ENCODE measurements around the gene PROSER1. TPM values are rescaled to one million over a fixed set of nuclear protein-coding genes. Genes with fewer than 3 reads are reported as not detected.

Gene PROSER1
- total RNA-seq, 1 experiment from 2014 or later = 39.5 TPM

DNA sequence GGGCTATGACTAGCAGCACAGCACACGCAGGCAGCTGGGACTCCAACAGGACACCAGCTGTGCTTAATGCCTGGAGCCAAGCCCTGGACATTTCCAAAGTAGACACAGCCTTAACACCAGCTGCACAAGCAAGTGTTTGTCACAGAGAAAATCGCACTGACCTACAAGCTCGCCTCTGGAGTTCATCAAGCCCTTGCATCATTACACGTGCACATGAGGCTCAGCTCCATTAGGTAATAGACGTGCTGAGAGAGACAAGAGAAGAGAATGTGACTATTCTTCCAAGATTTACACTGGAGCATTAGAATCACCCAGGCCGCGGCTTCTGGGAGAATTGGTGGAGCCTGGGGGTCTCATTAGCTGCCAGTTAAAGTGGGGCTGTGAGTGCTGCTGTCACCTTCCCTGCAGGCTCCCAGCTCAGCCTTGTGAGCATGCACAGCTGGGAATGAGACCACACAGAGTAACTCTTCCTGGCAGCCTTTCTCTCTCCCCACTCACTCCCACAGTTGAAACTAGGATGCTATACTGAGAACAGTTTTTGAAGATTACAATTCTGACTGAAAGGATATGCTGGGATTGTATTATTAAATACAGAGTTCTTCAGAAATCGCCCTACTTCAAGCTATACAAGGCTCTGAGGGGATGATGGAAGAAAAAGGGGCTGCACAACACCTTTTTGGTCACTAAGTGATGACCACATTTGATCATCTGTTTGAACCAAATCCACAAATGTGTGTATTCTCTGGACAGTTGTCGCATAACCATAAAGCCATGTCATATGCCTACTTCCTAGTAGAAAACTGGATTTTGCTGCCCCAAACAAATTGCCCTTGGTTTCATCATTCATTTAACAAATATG, 57.8 kb downstream of the PROSER1 start:
- intact Hi-C loops (cut with micrococcal nuclease; ENCODE audit: unreplicated experiment) = no loop called here
- no TSS peak for BruUV-seq (replicated peaks)
- Mint-ChIP-seq H3K4me3 (ENCODE audit: low read depth, unreplicated experiment) (no peak overlapping the region), H3K4me1 (ENCODE audit: low read depth, unreplicated experiment) (peaks cover 7% of the 10 kb centered on the region), H3K36me3 (ENCODE audit: insufficient read depth, unreplicated experiment) (no peaks in the 10 kb centered on the region), H3K27ac (ENCODE audit: unreplicated experiment) (peak overlapping the region; percentile 68), H3K27me3 (ENCODE audit: unreplicated experiment) (no peaks in the 10 kb centered on the region), H3K9me3 (ENCODE audit: low read depth, unreplicated experiment) (peaks cover 6% of the 10 kb centered on the region)
- CTCF ChIA-PET = no interaction called here
- TF ChIP-seq, protein P1, sequence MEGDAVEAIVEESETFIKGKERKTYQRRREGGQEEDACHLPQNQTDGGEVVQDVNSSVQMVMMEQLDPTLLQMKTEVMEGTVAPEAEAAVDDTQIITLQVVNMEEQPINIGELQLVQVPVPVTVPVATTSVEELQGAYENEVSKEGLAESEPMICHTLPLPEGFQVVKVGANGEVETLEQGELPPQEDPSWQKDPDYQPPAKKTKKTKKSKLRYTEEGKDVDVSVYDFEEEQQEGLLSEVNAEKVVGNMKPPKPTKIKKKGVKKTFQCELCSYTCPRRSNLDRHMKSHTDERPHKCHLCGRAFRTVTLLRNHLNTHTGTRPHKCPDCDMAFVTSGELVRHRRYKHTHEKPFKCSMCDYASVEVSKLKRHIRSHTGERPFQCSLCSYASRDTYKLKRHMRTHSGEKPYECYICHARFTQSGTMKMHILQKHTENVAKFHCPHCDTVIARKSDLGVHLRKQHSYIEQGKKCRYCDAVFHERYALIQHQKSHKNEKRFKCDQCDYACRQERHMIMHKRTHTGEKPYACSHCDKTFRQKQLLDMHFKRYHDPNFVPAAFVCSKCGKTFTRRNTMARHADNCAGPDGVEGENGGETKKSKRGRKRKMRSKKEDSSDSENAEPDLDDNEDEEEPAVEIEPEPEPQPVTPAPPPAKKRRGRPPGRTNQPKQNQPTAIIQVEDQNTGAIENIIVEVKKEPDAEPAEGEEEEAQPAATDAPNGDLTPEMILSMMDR (IDR thresholded peaks at IDR 0.05; ENCODE audit: unreplicated experiment) = no peak
- DNase-seq = no peak

DNA sequence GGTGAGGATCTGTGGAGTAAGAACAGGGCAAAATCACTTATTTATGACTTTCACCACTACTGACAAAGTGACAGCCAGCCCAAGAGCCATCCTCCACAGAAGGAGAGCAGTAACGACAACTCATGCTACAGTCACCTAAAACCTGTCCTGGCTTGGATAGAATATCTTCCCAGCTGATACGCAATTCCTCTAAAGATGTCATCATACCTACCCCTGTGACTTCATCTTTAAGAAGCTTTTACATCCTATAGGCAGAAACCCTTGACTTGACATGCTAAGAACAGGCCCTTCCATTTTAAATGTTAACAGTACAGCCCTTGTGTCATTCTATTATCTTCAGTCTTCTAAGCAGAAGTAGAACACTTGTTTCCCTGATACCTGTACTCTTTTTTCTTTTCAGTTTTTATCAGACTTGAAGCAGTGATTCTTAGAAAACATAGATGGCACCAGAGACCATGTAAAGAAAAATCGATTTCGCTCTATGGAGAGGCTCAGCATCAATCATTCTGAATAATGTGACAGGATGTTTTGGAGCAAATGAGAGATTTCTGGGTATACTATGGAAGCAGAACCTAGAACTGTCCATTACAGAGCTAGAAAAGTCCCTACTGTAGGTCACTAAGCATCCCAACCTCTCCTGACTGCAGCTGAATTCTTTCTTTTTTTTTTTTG, 67.4 kb downstream of the PROSER1 start:
- CTCF ChIA-PET = no interaction called here
- intact Hi-C loops (cut with micrococcal nuclease; ENCODE audit: unreplicated experiment) = no loop called here
- no peaks in the 10 kb centered on the region for H3K4me1 Mint-ChIP-seq (ENCODE audit: low read depth, unreplicated experiment)
- no peaks in the 10 kb centered on the region for H3K27me3 Mint-ChIP-seq (ENCODE audit: unreplicated experiment)
- no peaks in the 10 kb centered on the region for H3K36me3 Mint-ChIP-seq (ENCODE audit: insufficient read depth, unreplicated experiment)
- BruUV-seq (replicated peaks) = no TSS peak
- no peaks in the 10 kb centered on the region for H3K9me3 Mint-ChIP-seq (ENCODE audit: low read depth, unreplicated experiment)
- no peak overlapping the region for H3K27ac Mint-ChIP-seq (ENCODE audit: unreplicated experiment)
- TF ChIP-seq, protein P1 (IDR thresholded peaks at IDR 0.05; ENCODE audit: unreplicated experiment) = no peak
- no peak overlapping the region for H3K4me3 Mint-ChIP-seq (ENCODE audit: low read depth, unreplicated experiment)
- DNase-seq = no peak

DNA sequence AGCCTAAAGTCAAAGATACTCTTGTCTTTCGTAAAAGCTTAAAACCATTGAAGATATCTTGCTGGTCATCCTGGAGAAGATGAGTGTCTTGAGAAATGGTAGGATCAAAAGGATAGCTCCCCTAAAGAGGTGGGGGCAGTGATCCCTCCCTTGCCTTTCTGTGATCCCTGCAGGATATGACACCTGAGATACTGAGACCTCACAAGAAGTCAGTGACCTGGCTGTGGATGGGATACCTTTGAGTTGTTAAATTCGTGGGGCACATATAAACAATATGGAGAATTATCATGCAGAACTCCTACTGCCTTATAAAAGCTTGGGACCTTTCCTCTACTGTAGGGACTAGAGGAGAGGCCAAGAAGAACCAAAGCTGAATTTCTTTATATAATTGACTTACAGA, 68.7 kb downstream of the PROSER1 start:
- Mint-ChIP-seq H3K4me3 (ENCODE audit: low read depth, unreplicated experiment) (no peak overlapping the region), H3K36me3 (ENCODE audit: insufficient read depth, unreplicated experiment) (no peaks in the 10 kb centered on the region), H3K27me3 (ENCODE audit: unreplicated experiment) (no peaks in the 10 kb centered on the region), H3K4me1 (ENCODE audit: low read depth, unreplicated experiment) (no peaks in the 10 kb centered on the region), H3K27ac (ENCODE audit: unreplicated experiment) (no peak overlapping the region), H3K9me3 (ENCODE audit: low read depth, unreplicated experiment) (no peaks in the 10 kb centered on the region)
- TF ChIP-seq, protein P1 (IDR thresholded peaks at IDR 0.05; ENCODE audit: unreplicated experiment) = no peak
- intact Hi-C loops (cut with micrococcal nuclease; ENCODE audit: unreplicated experiment) = no loop called here
- DNase-seq = no peak
- BruUV-seq (replicated peaks) = no TSS peak
- CTCF ChIA-PET = no interaction called here

DNA sequence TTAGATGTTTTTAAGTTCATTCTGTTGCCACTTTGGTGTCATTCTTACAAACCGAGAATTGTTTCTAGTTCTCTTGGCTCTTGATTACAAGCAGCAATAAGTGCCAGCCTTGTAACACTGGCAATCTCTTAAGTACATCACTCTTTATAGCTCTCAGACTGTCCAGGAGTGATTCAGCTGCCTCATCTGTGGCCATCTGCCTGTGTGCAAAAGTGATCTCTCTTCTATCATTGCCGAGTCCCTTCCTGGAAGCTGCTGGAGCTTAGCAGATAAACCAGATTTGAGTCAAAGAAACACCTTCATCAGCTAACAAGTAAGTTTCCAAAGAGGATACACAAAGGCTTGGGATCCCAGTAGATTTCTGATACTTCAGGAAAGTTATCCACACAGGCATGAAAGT, 70.4 kb downstream of the PROSER1 start:
- no peaks in the 10 kb centered on the region for H3K36me3 Mint-ChIP-seq (ENCODE audit: insufficient read depth, unreplicated experiment)
- H3K4me3 Mint-ChIP-seq (ENCODE audit: low read depth, unreplicated experiment) = no peak overlapping the region
- no peaks in the 10 kb centered on the region for H3K27me3 Mint-ChIP-seq (ENCODE audit: unreplicated experiment)
- CTCF ChIA-PET = no interaction called here
- DNase-seq = no peak
- BruUV-seq (replicated peaks) = no TSS peak
- no peaks in the 10 kb centered on the region for H3K4me1 Mint-ChIP-seq (ENCODE audit: low read depth, unreplicated experiment)
- TF ChIP-seq, protein P1 (IDR thresholded peaks at IDR 0.05; ENCODE audit: unreplicated experiment) = no peak
- H3K27ac Mint-ChIP-seq (ENCODE audit: unreplicated experiment) = no peak overlapping the region
- intact Hi-C loops (cut with micrococcal nuclease; ENCODE audit: unreplicated experiment) = no loop called here
- no peaks in the 10 kb centered on the region for H3K9me3 Mint-ChIP-seq (ENCODE audit: low read depth, unreplicated experiment)

All from Calu3 (cell line).